GM12878 (cell line): ENCODE measurements around the gene NFKB2. TPM values are rescaled to one million over a fixed set of nuclear protein-coding genes. Genes with fewer than 3 reads are reported as not detected.

Experiments used
- ATAC-seq: fragments of 200-7000 bp; cut with Tn5 transposase; 3 replicates; pipeline ENCODE4 v1.9.1; 2020; ENCODE audit warnings: mild to moderate bottlenecking, moderate library complexity
- BruUV-seq: library from RNA; stranded (reverse); fragments of 400-500 nt; replicated peaks from 2 replicates; lab custom pipeline; 2021; lab: Mats Ljungman, UMichigan
- CTCF ChIA-PET: fragments of 300-600 bp; sonication (Branson Sonifier 250); formaldehyde crosslinking; extraction: SDS; loops from one replicate; lab custom pipeline; 2021; ENCODE audit warnings: inconsistent platforms; lab: Yijun Ruan, JAX
- POLR2A ChIA-PET: fragments of 350-600 bp; formaldehyde crosslinking; extraction: SDS; loops from one replicate; lab custom pipeline; 2021; ENCODE audit warnings: inconsistent platforms; lab: Charles Lee
- RAD21 ChIA-PET: fragments of 300-600 bp; sonication (Branson Sonifier 250); formaldehyde crosslinking; loops from one replicate; lab custom pipeline; 2023; ENCODE audit warnings: antibody characterized with exemption; ENCODE audit not compliant: unreplicated experiment; lab: Charles Lee
- SMC1A ChIA-PET: fragments of 300-600 bp; sonication (Branson Sonifier 250); formaldehyde crosslinking; loops from one replicate; lab custom pipeline; 2023; ENCODE audit not compliant: unreplicated experiment, uncharacterized antibody; lab: Charles Lee
- DNase-seq: peaks from one replicate; pipeline ENCODE4 v3.0.0-alpha.2; 2011; ENCODE audit warnings: low read depth, low spot score
- FAIRE-seq: peaks from 3 replicates; lab custom pipeline; 2011; peaks lifted over from hg19 to GRCh38; lab: Jason Lieb, UNC
- H2AFZ ChIP-seq: 2 replicates; pipeline ENCODE4 v1.6.0; 2011; ENCODE audit warnings: low read depth, low read length, control low read depth; ENCODE audit not compliant: control insufficient read depth
- H3K27ac ChIP-seq: 2 replicates; pipeline ENCODE4 v1.5.1; 2011; ENCODE audit warnings: control low read depth; ENCODE audit not compliant: control insufficient read depth, insufficient read depth
- H3K27me3 ChIP-seq, 2 experiments: replicated peaks in 1 of 2; 2 replicates each; pipeline versions ENCODE4 v1.6.0 to v1.6.1; 2011; ENCODE audit warnings: low read length in 1 of 2; ENCODE audit not compliant: control insufficient read depth in 2 of 2, insufficient read depth in 2 of 2
- H3K36me3 ChIP-seq, 2 experiments: 2 replicates each; pipeline ENCODE4 v1.5.1; 2011; ENCODE audit warnings: low read length in 1 of 2; ENCODE audit not compliant: control insufficient read depth in 2 of 2, insufficient read depth in 2 of 2
- H3K4me1 ChIP-seq: 2 replicates; pipeline ENCODE4 v1.6.1; 2011; ENCODE audit warnings: mild to moderate bottlenecking, low read length, moderate library complexity, mixed read lengths; ENCODE audit not compliant: control insufficient read depth, insufficient read depth
- H3K4me2 ChIP-seq: 2 replicates; pipeline ENCODE4 v1.6.0; 2011; ENCODE audit warnings: control low read depth; ENCODE audit not compliant: control insufficient read depth, insufficient read depth
- H3K4me3 ChIP-seq: fragments of 200-600 bp; sonication (generic); 2 replicates; pipeline ENCODE4 v1.5.1; 2016
- H3K79me2 ChIP-seq: 2 replicates; pipeline ENCODE4 v1.6.0; 2011; ENCODE audit warnings: low read length; ENCODE audit not compliant: control insufficient read depth, insufficient read depth
- H3K9ac ChIP-seq: 2 replicates; pipeline ENCODE4 v1.8.0; 2011; ENCODE audit warnings: low read length, control low read depth, mixed read lengths; ENCODE audit not compliant: control insufficient read depth, insufficient read depth
- H3K9me3 ChIP-seq: replicated peaks from 3 replicates; pipeline ENCODE4 v1.5.1; 2011; ENCODE audit warnings: mild to moderate bottlenecking, low read length; ENCODE audit not compliant: control insufficient read depth, insufficient read depth
- H4K20me1 ChIP-seq: 2 replicates; pipeline ENCODE4 v1.6.0; 2011; ENCODE audit not compliant: control insufficient read depth, insufficient read depth
- ESRRA ChIP-seq: IDR thresholded peaks from 2 replicates; pipeline ENCODE4 v1.6.1; 2012; ENCODE audit warnings: mild to moderate bottlenecking, low read length, improper control_type of control experiment
- IKZF1 ChIP-seq: fragments of 450-650 bp; conservative IDR thresholded peaks from 2 replicates; pipeline ENCODE4 v1.6.1; 2017; ENCODE audit warnings: antibody characterized with exemption, mild to moderate bottlenecking
- JUNB ChIP-seq: IDR thresholded peaks from 2 replicates; pipeline ENCODE4 v1.6.1; 2016; ENCODE audit warnings: antibody characterized with exemption, mild to moderate bottlenecking
- MEF2A ChIP-seq: IDR thresholded peaks from 2 replicates; pipeline ENCODE4 v1.6.1; 2011; ENCODE audit warnings: low read depth, mild to moderate bottlenecking, low read length, moderate library complexity; ENCODE audit not compliant: insufficient read depth
- MTA2 ChIP-seq: fragments of 450-650 bp; IDR thresholded peaks from 2 replicates; pipeline ENCODE4 v1.6.1; 2016; ENCODE audit warnings: low read depth, mild to moderate bottlenecking, moderate library complexity
- NBN ChIP-seq: fragments of 450-650 bp; IDR thresholded peaks from 2 replicates; pipeline ENCODE4 v1.6.1; 2016
- RUNX3 ChIP-seq: IDR thresholded peaks from 2 replicates; pipeline ENCODE4 v1.6.1; 2012; ENCODE audit warnings: low read length, inconsistent platforms
- SPI1 ChIP-seq: IDR thresholded peaks from 2 replicates; pipeline ENCODE4 v1.6.1; 2011; ENCODE audit warnings: low read depth, mild to moderate bottlenecking, low read length, moderate library complexity, borderline replicate concordance; ENCODE audit not compliant: insufficient read depth
- WGBS: methylation state at CpG from one replicate; pipeline ENCODE4 v1.1.6; 2016; ENCODE audit warnings: low lambda C conversion rate; ENCODE audit not compliant: insufficient replicate concordance, insufficient coverage; ENCODE audit errors: missing lambda C conversion rate; 5-methylcytosine and 5-hydroxymethylcytosine counted together
- in situ Hi-C: fragments of 300-500 bp; cut with MboI; formaldehyde crosslinking; loops from 9 replicates; pipeline ENCODE4 v1.14.3; 2018; ENCODE audit warnings: mixed read lengths
- intact Hi-C: fragments of 100-400 bp; cut with micrococcal nuclease; formaldehyde crosslinking; loops from one replicate; pipeline ENCODE4 v1.14.2; 2022; ENCODE audit not compliant: unreplicated experiment
- polyA plus RNA-seq, 11 experiments: library from polyadenylated mRNA; depleted of rRNA in 4 of 11; unstranded in 6 of 11; stranded (reverse) in 5 of 11; fragments of >200 nt; fragmentation: Nextera tagmentation in 4 of 11; fragmentation: Illumina TruSeq in 1 of 11; extraction: Ambion mirVana in 4 of 11; extraction: Trizol in 1 of 11; gene quantifications; 1 replicate in 1 of 11; 2 replicates in 10 of 11; pipeline versions ENCODE4 v1.2.1 to v1.2.3, GENCODE V29; 2011 to 2016; ENCODE audit warnings: inconsistent platforms in 2 of 11, missing spikeins in 2 of 11, low read depth in 1 of 11
- total RNA-seq, 4 experiments: library from RNA; depleted of rRNA in 3 of 4; stranded (reverse); fragments of >200 nt in 3 of 4; fragmentation: Illumina TruSeq in 1 of 4; extraction: Trizol in 1 of 4; gene quantifications; 2 replicates each; pipeline versions ENCODE4 v1.2.1 to v1.2.3, GENCODE V29; 2013 to 2021
- TF ChIP-seq, protein P1 (sequence below): fragments of 450-650 bp; formaldehyde crosslinking; IDR thresholded peaks from 2 replicates; pipeline ENCODE4 v1.4.0; 2022; ENCODE audit warnings: mild to moderate bottlenecking, moderate library complexity
- TF ChIP-seq, protein P2 (sequence below): IDR thresholded peaks from 2 replicates; pipeline ENCODE4 v1.6.1; 2011; ENCODE audit warnings: borderline replicate concordance, low read depth, mild to moderate bottlenecking, moderate library complexity, mixed read lengths, low read length; ENCODE audit not compliant: insufficient read depth; ENCODE audit errors: extremely low read length

The NFKB2 gene
- total and polyA plus RNA-seq, 10 of the 15 experiments (the other 5 are each of a cell fraction or from before 2014, with no cell fraction given), result 0.56 to 144 (median 49.4) TPM

DNA sequence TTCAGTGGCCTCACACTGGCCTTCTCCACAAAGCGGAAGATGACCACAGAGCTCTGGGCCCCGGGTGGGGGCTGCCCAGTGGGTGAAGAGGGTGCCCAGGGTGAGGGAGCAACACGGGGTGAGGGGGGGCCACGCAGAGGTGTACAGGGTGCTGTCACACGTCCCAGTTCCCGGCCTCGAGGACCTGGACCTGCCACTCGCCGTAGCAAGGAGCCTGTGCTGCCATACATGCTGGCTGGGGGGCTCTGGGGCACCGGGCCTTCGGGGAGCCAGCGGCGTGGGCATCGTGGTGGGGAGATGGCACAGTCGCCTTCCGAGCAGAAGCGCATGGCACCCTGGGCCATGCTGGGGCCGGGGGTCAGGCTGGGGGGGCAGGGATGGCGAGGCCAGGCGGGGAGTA, 21.2 kb downstream of the NFKB2 start:
- no peaks in the 10 kb centered on the region; a peak in 2 of 4 replicates for H3K27me3 ChIP-seq

More for the DNA sequence above, 21.2 kb downstream of the NFKB2 start:
- no peak for ATAC-seq
- no peak overlapping the region for H3K27ac ChIP-seq
- H3K4me3 ChIP-seq, result no peak overlapping the region
- no peak overlapping the region for H3K9ac ChIP-seq
- no peaks in the 10 kb centered on the region for H3K36me3 ChIP-seq
- in situ Hi-C loops (no loop called here), intact Hi-C loops (no loop called here)
- FAIRE-seq, result no peak
- no peaks in the 10 kb centered on the region; the same call in 1 of the 2 replicates for H3K79me2 ChIP-seq
- peaks cover 17% of the 10 kb centered on the region for H3K4me1 ChIP-seq
- ChIA-PET POLR2A (no interaction called here), RAD21 (no interaction called here), SMC1A (interaction anchor here (1.0 kb wide), 1 partner anchor 17 kb away, joined by 3 read pairs; no protein-coding TSS in a partner anchor), CTCF (no interaction called here)
- H4K20me1 ChIP-seq, result peaks cover 5% of the 10 kb centered on the region; the same call in 1 of the 2 replicates
- WGBS, result 37% methylated on average over 19 of the region's 20 CpGs
- no peak overlapping the region for H3K4me2 ChIP-seq
- TF ChIP-seq NBN (no peak), MEF2A (no peak), SPI1 (no peak), MTA2 (no peak), JUNB (no peak), ESRRA (no peak), RUNX3 (no peak), IKZF1 (no peak)
- TF ChIP-seq, protein P1, sequence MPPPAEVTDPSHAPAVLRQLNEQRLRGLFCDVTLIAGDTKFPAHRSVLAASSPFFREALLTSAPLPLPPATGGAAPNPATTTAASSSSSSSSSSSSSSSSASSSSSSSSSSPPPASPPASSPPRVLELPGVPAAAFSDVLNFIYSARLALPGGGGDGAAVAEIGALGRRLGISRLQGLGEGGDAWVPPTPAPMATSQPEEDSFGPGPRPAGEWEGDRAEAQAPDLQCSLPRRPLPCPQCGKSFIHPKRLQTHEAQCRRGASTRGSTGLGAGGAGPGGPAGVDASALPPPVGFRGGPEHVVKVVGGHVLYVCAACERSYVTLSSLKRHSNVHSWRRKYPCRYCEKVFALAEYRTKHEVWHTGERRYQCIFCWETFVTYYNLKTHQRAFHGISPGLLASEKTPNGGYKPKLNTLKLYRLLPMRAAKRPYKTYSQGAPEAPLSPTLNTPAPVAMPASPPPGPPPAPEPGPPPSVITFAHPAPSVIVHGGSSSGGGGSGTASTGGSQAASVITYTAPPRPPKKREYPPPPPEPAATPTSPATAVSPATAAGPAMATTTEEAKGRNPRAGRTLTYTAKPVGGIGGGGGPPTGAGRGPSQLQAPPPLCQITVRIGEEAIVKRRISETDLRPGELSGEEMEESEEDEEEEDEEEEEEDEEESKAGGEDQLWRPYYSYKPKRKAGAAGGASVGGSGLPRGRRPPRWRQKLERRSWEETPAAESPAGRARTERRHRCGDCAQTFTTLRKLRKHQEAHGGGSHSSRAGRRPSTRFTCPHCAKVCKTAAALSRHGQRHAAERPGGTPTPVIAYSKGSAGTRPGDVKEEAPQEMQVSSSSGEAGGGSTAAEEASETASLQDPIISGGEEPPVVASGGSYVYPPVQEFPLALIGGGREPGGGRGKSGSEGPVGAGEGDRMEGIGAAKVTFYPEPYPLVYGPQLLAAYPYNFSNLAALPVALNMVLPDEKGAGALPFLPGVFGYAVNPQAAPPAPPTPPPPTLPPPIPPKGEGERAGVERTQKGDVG (CRISPR knock-in tag), result no peak
- TF ChIP-seq, protein P2, sequence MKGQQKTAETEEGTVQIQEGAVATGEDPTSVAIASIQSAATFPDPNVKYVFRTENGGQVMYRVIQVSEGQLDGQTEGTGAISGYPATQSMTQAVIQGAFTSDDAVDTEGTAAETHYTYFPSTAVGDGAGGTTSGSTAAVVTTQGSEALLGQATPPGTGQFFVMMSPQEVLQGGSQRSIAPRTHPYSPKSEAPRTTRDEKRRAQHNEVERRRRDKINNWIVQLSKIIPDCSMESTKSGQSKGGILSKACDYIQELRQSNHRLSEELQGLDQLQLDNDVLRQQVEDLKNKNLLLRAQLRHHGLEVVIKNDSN, result no peak
- H3K9me3 ChIP-seq, result no peaks in the 10 kb centered on the region
- BruUV-seq, result no TSS peak
- H2AFZ ChIP-seq, result no peak overlapping the region
- no peak for DNase-seq
